Myometrial cell (primary cell): ENCODE data around the gene TTN. TPM values are rescaled to one million over a fixed set of nuclear protein-coding genes. Genes with fewer than 3 reads are reported as not detected.

Source experiments
- total RNA-seq: library from RNA; depleted of rRNA; stranded (reverse); fragments of >200 nt; gene quantifications from 2 replicates; pipeline ENCODE4 v1.2.3, GENCODE V29; 2015

TTN gene
- total RNA-seq, result under 0.01 TPM in 2 replicates

GRCh38 chr2:178807227-178808008 lies at the start of gene TTN:
Gene TTN, minus strand, starts transcription at chr2:178807423. Its CDS starts 2,781 bp downstream, at chr2:178804642.

GRCh38 chr2:178480227-178481181 lies 326.7 kb downstream of the TTN start, which contains the start of gene PLEKHA3:
Gene PLEKHA3, plus strand, starts transcription at chr2:178480457. Its CDS starts 413 bp downstream, at chr2:178480870.

GRCh38 chr2:178478439-178479274 lies 328.6 kb downstream of the TTN start, which contains the start of gene FKBP7:
Gene FKBP7, minus strand, starts transcription at chr2:178478600. Its CDS starts 101 bp downstream, at chr2:178478499.

Other genes with a start within 250 kb of the TTN start
- gene CCDC141, start 242.7 kb upstream of the TTN start, total RNA-seq, result not detected in 2 replicates